Psoas muscle (tissue), 8 donors: ENCODE data around the gene ARHGAP12. TPM values are rescaled to one million over a fixed set of nuclear protein-coding genes. Genes with fewer than 3 reads are reported as not detected.

Experiments
- ATAC-seq, 4 donors: fragments of 200-7000 bp; cut with Tn5 transposase; one replicate each; pipeline ENCODE4 v1.9.1; 2020; ENCODE audit warnings: moderate library complexity in 3 of 4, mild to moderate bottlenecking in 2 of 4
- DNase-seq, 2 donors: peaks; one replicate each; pipeline ENCODE4 v3.0.0-alpha.2; 2020
- H3K27ac ChIP-seq: fragments of 200-600 bp; one replicate; pipeline ENCODE4 v1.8.0; 2022
- H3K27me3 ChIP-seq, 3 donors: fragments of 200-600 bp in 1 of 3; one replicate each; pipeline versions ENCODE4 v1.6.1 to v1.8.0; 2013 to 2022; ENCODE audit warnings: low read length in 2 of 3, mild to moderate bottlenecking in 2 of 3, moderate library complexity in 1 of 3; ENCODE audit not compliant: insufficient read depth in 3 of 3
- H3K36me3 ChIP-seq, 2 donors: fragments of 200-600 bp in 1 of 2; one replicate each; pipeline versions ENCODE4 v1.6.1 to v1.8.0; 2013 to 2022; ENCODE audit warnings: low read depth in 1 of 2, mild to moderate bottlenecking in 1 of 2, moderate library complexity in 1 of 2; ENCODE audit not compliant: insufficient read depth in 1 of 2
- H3K4me1 ChIP-seq: fragments of 200-600 bp; one replicate; pipeline ENCODE4 v1.8.0; 2022
- H3K4me3 ChIP-seq: fragments of 200-600 bp; one replicate; pipeline ENCODE4 v1.8.0; 2022; ENCODE audit warnings: mild to moderate bottlenecking
- H3K9me3 ChIP-seq: fragments of 200-600 bp; one replicate; pipeline ENCODE4 v1.8.0; 2022
- CTCF ChIP-seq: fragments of 200-600 bp; IDR thresholded peaks from one replicate; pipeline ENCODE4 v1.8.0; 2022; ENCODE audit warnings: antibody characterized with exemption
- WGBS, 3 donors: extraction: QIAGEN DNeasy Blood & Tissue Kit; methylation state at CpG; one replicate each; pipeline versions ENCODE4 v1.1.6 to v1.1.7; 2013; 5-methylcytosine and 5-hydroxymethylcytosine counted together
- intact Hi-C, 2 donors: fragments of 100-400 bp; cut with DNase I; formaldehyde crosslinking; loops; one replicate each; pipeline versions ENCODE4 v1.11.0 to v1.14.2; 2022
- polyA plus RNA-seq, 3 donors: library from polyadenylated mRNA; stranded (reverse); fragments of 200-250 nt; gene quantifications; one replicate each; pipeline ENCODE4 v1.2.3, GENCODE V29; 2013
- total RNA-seq, 4 donors: library from RNA; stranded (reverse); fragmentation: NEBNext Ultra II Directional in 2 of 4; extraction: Animal tissue kit (Norgen Biotek cat#: 25700) in 2 of 4; gene quantifications; one replicate each; pipeline versions ENCODE4 v1.2.1 to v1.2.4, GENCODE V29; 2021 to 2023
- donor health status: healthy with polysubstance abuse.
- donor health status: DM: no; HTN: no; CAD: no; lungs with moderate emphysema.
- donor health status: Bipolar disorder and iron deficiency.
- donor health status: healthy.
- donor health status: DM: yes; HTN: yes; CAD: no.
- donor health status: DM: no; HTN: no; CAD: no.
- donor health status: DM: no; HTN: no; CAD: no.
- donor health status: DM: yes; HTN: yes; CAD: no.

Gene ARHGAP12
- total and polyA plus RNA-seq, 7 donors = 8.2 to 18.2 (median 11.8) TPM

GRCh38 chr10:31876652-31877352, 51.8 kb downstream of the ARHGAP12 start:
- WGBS, 3 donors = 84% methylated on average over 6 of the region's 6 CpGs
- ATAC-seq = no peak
- no peak overlapping the region for H3K27ac ChIP-seq

DNA sequence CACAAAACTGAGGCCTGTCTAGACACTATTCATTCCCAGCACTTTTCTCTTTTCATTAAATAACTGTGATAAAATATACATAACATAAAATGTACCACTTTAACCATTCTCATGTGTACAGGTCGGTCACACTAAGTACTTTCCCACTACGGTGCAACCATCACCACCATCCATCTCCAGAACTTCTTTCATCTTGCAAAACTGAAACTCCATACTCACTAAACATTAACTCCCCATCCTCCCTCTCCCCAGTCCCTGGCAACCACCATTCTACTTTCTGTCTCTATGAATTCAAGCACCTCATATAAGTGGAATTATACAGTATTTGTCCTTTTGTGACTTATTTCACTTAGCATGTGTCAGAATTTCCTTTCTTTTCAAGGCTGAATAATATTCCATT, 53.0 kb downstream of the ARHGAP12 start:
- Histone ChIP-seq H3K27me3 (no peaks in the 10 kb centered on the region), H3K27ac (no peak overlapping the region), H3K4me1 (peaks cover 28% of the 10 kb centered on the region), H3K4me3 (no peak overlapping the region), H3K36me3 (no peaks in the 10 kb centered on the region), H3K9me3 (no peaks in the 10 kb centered on the region)
- ATAC-seq (no peak), DNase-seq (no peak)
- TF ChIP-seq CTCF = no peak
- intact Hi-C loops = no loop called here
- 92 to 99% (median 98%) methylated on average over 2 of the region's 2 CpGs for WGBS, 3 donors

More at GRCh38 chr10:31876652-31877352, 51.8 kb downstream of the ARHGAP12 start:
- no peak for TF ChIP-seq CTCF
- intact Hi-C loops = no loop called here
- Histone ChIP-seq H3K27me3 (no peaks in the 10 kb centered on the region), H3K9me3 (no peaks in the 10 kb centered on the region), H3K36me3 (no peaks in the 10 kb centered on the region), H3K4me3 (no peak overlapping the region), H3K4me1 (peaks cover 16% of the 10 kb centered on the region)
- no peak for DNase-seq

- no peaks in the 10 kb centered on the region for H3K36me3 ChIP-seq
- 23 to 33% (median 26%) methylated on average over 1 of the region's 1 CpG for WGBS, 3 donors
- no peak overlapping the region for H3K27ac ChIP-seq
- no peak overlapping the region for H3K4me3 ChIP-seq
- ATAC-seq (peak in 1 of 4 donors; percentile 51), DNase-seq (no peak)
- no peaks in the 10 kb centered on the region for H3K27me3 ChIP-seq
- H3K4me1 ChIP-seq = peaks cover 32% of the 10 kb centered on the region
- intact Hi-C loops = no loop called here
- no peak for TF ChIP-seq CTCF
- no peaks in the 10 kb centered on the region for H3K9me3 ChIP-seq
Measured at GRCh38 chr10:31873724-31874123, 54.9 kb downstream of the ARHGAP12 start.

DNA sequence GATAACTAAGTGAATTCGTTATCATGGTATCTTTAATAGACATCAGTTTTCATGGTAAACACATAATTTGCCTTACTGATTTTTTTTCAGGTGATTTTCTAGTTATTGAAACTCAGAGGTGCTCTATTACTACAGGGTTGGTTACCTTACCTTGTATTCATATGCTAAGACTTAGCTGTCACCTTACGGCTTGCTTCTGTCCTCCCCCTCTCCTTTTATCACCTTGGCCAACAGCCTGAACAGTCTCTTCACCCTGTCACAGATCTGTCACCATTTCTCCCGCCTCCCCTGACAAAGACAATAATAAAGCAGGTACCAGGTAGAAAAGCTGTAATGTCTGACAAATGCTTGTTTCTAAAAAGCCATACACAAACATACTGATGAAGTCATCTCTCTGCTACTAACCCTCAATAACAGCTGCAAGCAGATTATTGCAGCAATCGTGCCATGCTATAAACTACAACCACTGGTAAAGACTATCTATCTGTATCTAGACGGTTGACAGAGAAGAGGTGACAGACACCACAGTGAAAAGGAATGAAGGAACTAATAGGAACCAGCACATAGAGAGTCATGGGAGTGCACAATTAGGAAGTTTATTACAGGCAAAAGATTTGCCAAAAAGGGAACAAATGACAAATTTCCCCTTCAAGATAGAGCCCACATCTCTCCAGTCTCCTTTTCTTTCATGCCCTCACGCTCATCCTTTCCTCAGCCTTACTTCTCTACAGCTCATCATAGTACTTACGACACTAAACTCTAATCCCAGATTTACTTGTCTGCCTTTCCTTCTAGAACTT, 57.2 kb downstream of the ARHGAP12 start:
- Histone ChIP-seq H3K9me3 (no peaks in the 10 kb centered on the region), H3K27me3 (no peaks in the 10 kb centered on the region), H3K4me3 (no peak overlapping the region), H3K27ac (peak overlapping the region; percentile 59), H3K36me3 (no peaks in the 10 kb centered on the region), H3K4me1 (peaks cover 32% of the 10 kb centered on the region)
- WGBS, 3 donors = 55 to 72% (median 55%) methylated on average over 7 of the region's 7 CpGs
- intact Hi-C loops = no loop called here
- ATAC-seq (peak; percentile 78 to 85 (median 84)), DNase-seq (no peak)
- TF ChIP-seq CTCF = no peak
